ENCODE results near the gene TENT4A.
A peak's percentile ranks its signal among the peaks of the same experiment; 100 is the strongest.

Gene TENT4A

GRCh38 chr5:6752782-6753181 is 39.5 kb downstream of the TENT4A start:
- DNase-seq (ENCODE audit: low spot score) = no peak

DNA sequence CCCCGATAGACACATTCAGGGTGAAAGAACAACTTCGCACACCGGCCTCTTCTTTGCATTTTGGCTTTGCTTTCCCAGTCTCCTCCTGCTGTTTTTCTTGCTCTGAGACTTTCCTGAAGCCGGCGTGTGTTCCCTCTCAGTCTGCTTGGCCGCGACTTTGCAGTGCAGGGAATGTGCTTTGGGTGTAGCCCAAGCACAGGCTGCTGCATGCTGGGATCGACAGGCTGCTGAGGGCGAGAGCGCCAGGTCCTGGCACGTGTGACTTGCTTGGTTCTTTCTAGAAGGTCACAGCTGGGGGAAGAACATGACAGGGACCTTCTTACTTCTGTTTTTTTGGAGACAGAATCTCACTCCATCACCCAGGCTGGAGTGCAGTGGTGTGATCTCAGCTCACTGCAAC is 40.6 kb downstream of the TENT4A start:
- no peak for DNase-seq (ENCODE audit: low spot score)

- no peak for DNase-seq (ENCODE audit: low spot score)
Measured at GRCh38 chr5:6754766-6755165, 41.5 kb downstream of the TENT4A start.

DNA sequence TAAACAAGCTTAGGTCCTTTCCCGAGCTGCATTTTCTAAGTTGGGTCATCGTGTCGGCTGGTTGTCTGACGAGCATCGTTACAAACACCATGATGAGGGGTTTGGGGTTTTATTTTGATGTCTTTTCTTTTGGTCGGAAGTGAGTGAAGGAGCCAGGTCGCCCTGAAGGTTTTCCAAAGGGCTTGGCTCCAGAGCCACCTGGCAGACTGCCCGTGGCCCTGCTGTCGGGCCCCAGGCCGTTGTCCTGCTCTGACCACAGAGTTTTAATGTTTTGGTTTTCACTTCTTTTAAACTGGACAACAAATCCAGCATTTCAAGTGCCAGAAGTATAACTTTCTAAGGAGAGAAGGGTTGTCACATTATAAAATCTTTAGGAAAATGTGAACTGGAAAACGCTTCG is 42.3 kb downstream of the TENT4A start:
- no peak for DNase-seq (ENCODE audit: low spot score)

DNA sequence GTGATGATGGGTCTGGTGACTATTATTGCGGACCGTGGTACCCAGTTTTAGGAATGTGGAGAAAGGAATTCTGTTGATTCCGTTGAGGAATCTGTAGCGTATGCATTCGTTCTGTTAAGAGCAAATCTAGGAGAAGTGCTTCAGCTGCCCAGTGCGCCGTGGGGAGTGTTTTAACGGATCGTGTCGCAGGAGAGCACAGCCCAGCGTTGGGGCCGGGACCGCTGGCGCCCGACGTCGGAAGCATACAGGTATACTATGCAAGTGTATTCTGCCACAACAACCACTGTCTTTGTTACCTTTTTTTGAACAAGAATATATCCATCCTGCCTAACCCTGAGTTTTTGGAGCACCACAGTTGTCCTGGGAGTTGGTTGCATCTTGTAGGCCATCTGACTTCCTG is 42.7 kb downstream of the TENT4A start:
- DNase-seq (ENCODE audit: low spot score) = no peak

GRCh38 chr5:6757414-6757969 is 44.3 kb downstream of the TENT4A start:
- DNase-seq (ENCODE audit: low spot score) = no peak

DNA sequence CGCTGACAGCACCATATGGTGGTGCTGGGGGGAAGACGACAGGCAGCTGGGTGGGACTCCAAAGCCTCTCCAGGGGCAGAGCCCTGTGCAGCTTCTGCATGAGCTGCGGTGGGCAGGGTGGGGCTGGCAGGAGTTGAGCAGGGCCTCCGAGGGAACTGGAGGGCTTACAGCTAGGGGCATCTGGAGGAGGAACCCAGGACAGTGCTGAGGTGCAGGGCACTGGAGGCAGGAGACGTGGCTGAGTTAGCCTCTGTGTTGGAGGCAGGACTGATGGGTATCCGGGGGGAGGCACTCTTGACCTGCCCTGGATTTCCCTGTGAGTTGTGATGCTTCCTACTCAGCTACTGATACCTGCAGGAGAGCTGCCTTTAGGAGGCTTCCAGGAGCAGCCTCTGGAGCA is 45.0 kb downstream of the TENT4A start:
- DNase-seq (ENCODE audit: low spot score) = no peak

DNA sequence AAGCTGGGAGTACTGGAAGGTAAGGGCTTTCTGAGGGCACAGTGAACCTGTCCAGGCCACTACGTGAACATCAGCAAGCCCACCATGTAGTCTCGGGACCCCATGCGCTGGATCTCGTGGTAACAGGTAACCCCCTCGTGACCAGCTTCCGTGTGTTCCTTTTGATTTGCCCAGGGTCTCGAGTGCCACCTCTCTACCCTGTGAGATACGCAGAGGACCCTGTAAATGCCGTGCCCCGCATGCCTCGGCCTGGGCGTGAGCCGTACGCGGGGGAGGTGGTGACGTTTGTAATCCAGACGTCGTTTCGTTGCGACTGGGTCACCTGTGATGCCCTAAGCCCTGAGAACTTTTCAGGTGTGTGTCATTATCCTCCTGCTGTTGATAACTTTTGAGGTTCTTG is 45.5 kb downstream of the TENT4A start:
- DNase-seq (ENCODE audit: low spot score) = no peak

DNA sequence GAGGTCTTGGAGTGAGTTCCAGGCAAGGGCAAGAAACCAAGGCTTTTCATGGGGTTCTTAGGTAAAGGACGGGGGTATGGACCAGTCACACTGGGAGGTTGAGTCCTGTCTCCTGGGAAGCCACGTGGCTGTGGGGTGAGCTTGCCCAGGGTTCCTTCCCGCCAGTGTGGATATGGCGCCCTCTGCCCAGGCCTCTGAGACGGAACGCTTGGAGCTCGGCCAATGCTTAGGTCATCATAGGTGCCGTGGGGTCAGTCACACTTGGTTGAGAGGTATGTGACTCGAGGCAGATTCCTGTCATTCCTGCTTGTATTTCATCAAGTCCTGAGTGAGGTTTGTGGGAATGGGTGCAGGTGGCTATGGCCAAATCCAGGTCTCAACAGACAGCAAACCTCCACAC is 46.2 kb downstream of the TENT4A start:
- no peak for DNase-seq (ENCODE audit: low spot score)

- no peak for DNase-seq (ENCODE audit: low spot score)
Measured at GRCh38 chr5:6759983-6760382, 46.8 kb downstream of the TENT4A start.

- DNase-seq (ENCODE audit: low spot score) = no peak
Measured at GRCh38 chr5:6760686-6761085, 47.5 kb downstream of the TENT4A start.

DNA sequence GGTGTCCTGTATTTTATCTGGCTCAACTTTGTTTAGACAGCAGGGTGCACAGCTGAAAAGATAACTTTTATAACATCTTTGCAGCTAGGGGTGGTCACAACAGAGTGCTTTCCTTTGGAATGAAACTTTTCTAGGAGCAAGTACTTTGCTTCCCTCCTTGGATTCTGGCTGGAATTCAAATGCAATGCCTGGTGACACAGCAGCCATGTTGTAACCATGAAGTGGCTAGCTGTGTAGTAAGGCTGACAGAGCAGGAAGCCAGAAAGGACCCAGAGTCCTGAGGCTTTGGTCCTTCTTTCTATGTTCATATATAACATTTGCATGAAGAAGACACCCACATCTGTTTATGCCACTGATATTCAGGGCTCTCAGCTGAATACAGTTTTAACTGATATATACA is 48.1 kb downstream of the TENT4A start:
- DNase-seq (ENCODE audit: low spot score) = no peak

DNA sequence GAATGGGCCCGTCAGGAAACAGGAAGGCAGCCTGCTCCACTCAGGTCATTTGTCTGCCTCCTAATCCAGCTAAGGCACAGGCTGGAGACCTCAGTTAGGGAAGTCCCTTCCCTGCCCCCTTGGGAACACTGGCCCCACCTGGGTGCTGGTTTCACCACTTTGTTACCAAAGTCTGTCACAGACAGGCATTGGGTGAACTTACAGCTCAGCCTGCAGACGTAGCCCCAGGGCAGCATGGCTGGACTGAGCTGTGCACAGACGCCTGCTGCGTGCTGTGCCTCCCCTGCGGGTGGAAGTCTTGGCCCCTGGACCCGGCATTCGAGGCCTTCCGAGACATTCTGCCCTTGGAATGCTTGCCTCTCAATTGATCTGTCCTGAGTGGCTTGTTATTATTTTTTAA is 48.9 kb downstream of the TENT4A start:
- DNase-seq (ENCODE audit: low spot score) = no peak

DNA sequence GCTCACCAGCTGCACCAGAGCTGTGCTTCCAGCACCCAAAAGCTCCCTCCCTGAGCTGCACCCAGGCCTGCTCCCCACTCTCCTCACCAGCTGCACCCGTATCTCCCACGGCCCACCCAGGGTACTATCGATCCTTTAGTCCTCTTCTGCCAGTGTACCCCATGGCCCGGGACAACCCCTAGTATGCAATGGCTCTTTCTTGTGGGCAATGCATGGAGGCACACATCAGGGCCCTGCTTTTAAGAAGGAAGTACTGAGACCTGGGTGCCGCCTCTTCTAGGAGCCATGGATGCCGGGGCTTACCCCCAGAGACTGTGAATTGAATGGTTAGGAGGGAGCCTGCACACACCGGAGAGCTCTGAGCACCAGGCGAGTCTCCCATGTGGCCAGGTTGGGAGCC is 49.5 kb downstream of the TENT4A start:
- DNase-seq (ENCODE audit: low spot score) = no peak

- no peak for DNase-seq (ENCODE audit: low spot score)
Measured at GRCh38 chr5:6763191-6763590, 50.0 kb downstream of the TENT4A start.

GRCh38 chr5:6765612-6766525 is 52.6 kb downstream of the TENT4A start:
- peak; percentile 88 for DNase-seq (ENCODE audit: low spot score)

GRCh38 chr5:6766604-6767093 is 53.4 kb downstream of the TENT4A start:
- peak; percentile 92 for DNase-seq (ENCODE audit: low spot score)

DNA sequence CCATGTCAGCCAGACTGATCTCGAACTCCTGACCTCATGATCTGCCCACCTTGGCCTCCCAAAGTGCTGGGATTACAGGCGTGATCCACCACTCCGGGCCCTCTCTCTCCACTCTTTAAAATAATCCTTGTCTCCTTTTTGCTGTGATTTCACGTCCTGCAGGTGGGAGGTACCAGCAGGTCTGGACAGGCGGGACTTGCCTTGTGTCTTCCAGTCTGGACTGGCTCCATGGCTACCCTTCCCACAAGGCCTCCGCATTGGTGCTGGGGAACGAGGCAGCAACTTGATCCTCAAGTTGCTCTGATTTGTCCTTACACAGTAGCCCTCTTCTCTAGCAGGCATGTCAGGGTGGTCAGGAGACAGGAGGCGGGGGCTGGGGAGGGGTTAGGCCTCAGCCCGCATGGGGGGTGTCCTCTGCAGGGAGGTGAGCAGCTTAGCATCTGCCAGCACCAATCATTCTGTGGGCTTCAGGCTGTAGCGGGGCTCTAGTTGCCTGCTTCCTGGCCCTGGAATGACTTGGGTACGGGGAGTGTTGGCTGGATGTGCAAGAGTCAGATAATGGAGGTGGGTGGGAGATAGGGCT is 54.3 kb downstream of the TENT4A start:
- DNase-seq (ENCODE audit: low spot score) = no peak

DNA sequence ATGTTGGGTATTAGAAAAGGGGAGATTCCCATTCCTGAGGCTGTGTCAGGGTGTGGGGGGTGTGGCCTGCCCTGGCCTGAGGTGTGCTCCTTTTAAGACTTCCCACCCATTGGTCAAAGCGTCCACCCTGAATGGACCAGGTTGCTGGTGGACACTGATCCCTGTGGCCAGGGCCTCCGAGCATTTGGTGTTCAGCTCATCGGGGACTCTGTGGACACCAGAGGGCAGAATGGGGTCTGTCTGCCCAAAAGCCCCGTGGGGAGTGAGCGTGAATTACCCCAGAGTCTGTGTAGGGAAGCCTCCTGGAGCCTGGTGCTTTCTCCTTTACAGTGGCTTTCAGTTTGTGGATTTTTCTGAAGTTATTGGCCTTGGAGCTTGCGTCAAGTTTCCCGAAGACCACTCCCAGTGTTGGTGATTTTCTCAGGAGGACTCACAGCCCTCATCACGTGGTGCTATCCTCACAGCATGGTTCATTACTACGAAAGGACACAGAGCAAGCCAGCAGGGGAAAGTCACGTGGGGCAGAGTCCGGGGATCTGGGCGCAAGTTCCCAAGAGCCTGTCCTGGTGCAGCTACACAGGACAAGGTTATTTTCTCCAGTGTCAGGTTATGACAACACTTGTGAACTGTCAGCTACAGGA is 55.5 kb downstream of the TENT4A start:
- DNase-seq (ENCODE audit: low spot score) = no peak

- DNase-seq (ENCODE audit: low spot score) = no peak
Measured at GRCh38 chr5:6770826-6771607, 57.8 kb downstream of the TENT4A start.

- DNase-seq (ENCODE audit: low spot score) = no peak
Measured at GRCh38 chr5:6772886-6773285, 59.7 kb downstream of the TENT4A start.
